GM04504 (cell line): ENCODE measurements around the gene EFCAB13.
"Not testable (repeated sequence)": the region's sequence is repeated elsewhere in the genome, so short reads cannot be mapped to it uniquely, and the experiment has no call there.

ENCODE experiments used
- DNase-seq: peaks from one replicate; pipeline ENCODE4 v3.0.0-alpha.2; 2012; ENCODE audit warnings: low read depth

EFCAB13 gene

GRCh38 chr17:47425887-47426635 is 102.3 kb downstream of the EFCAB13 start:
- not testable (repeated sequence) for DNase-seq

GRCh38 chr17:47427985-47428384 is 104.2 kb downstream of the EFCAB13 start:
- DNase-seq = no peak

- not testable (repeated sequence) for DNase-seq
Measured at GRCh38 chr17:47432240-47432639, 108.5 kb downstream of the EFCAB13 start.

GRCh38 chr17:47465165-47465564 is 141.4 kb downstream of the EFCAB13 start:
- DNase-seq = no peak

- not testable (repeated sequence) for DNase-seq
Measured at GRCh38 chr17:47466976-47467375, 143.2 kb downstream of the EFCAB13 start.

GRCh38 chr17:47470836-47471235 is 147.1 kb downstream of the EFCAB13 start:
- no peak for DNase-seq

- DNase-seq = not testable (repeated sequence)
Measured at GRCh38 chr17:47472073-47472472, 148.3 kb downstream of the EFCAB13 start.
